SK-N-SH treated with all-trans-retinoic acid at 6 μM for 48 hours (cell line): ENCODE measurements around the gene TOM1L2.

Experiments
- RARB ChIP-seq: fragments of 250-450 bp; sonication (Bioruptor Pico); IDR thresholded peaks from 2 replicates; pipeline ENCODE4 v1.8.0; 2021; ENCODE audit warnings: mild to moderate bottlenecking, moderate library complexity
- ZFP30 ChIP-seq: fragments of 450-650 bp; formaldehyde crosslinking; IDR thresholded peaks from 2 replicates; pipeline ENCODE4 v1.5.0; 2022; ENCODE audit warnings: mild to moderate bottlenecking, moderate library complexity
- TF ChIP-seq, protein P1 (sequence below): fragments of 250-450 bp; sonication (Bioruptor Pico); IDR thresholded peaks from 2 replicates; pipeline ENCODE4 v1.5.1; 2021; ENCODE audit warnings: mild to moderate bottlenecking, moderate library complexity
- TF ChIP-seq, protein P2 (sequence below): fragments of 250-450 bp; sonication (Bioruptor Pico); IDR thresholded peaks from 2 replicates; pipeline ENCODE4 v1.5.1; 2020; ENCODE audit warnings: low read depth, mild to moderate bottlenecking, moderate library complexity

DNA sequence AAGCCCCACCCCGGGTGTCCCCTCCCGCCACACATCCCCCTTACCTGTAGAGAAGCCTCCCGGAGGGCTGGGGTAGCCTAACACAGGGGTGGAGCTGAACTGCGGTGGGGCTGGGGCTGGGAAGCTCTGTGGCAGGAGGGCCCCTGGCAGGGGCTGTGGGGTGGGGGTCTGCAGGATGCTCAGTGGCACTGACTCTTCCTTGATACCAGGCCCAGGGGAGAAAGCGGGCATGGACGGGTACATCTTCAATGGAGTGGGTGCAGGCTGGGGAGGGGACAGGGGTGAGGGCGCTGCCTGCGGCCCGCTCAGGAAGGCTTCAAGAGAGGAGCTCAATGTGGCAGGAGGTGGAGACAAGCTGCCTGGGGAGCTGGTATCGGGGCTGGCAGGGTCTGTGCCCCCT is 152.2 kb downstream of the TOM1L2 start:
- TF ChIP-seq, protein P1, sequence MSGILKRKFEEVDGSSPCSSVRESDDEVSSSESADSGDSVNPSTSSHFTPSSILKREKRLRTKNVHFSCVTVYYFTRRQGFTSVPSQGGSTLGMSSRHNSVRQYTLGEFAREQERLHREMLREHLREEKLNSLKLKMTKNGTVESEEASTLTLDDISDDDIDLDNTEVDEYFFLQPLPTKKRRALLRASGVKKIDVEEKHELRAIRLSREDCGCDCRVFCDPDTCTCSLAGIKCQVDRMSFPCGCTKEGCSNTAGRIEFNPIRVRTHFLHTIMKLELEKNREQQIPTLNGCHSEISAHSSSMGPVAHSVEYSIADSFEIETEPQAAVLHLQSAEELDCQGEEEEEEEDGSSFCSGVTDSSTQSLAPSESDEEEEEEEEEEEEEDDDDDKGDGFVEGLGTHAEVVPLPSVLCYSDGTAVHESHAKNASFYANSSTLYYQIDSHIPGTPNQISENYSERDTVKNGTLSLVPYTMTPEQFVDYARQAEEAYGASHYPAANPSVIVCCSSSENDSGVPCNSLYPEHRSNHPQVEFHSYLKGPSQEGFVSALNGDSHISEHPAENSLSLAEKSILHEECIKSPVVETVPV (CRISPR knock-in tag): no peak
- TF ChIP-seq RARB (CRISPR knock-in tag) (no peak), ZFP30 (no peak)
- TF ChIP-seq, protein P2, sequence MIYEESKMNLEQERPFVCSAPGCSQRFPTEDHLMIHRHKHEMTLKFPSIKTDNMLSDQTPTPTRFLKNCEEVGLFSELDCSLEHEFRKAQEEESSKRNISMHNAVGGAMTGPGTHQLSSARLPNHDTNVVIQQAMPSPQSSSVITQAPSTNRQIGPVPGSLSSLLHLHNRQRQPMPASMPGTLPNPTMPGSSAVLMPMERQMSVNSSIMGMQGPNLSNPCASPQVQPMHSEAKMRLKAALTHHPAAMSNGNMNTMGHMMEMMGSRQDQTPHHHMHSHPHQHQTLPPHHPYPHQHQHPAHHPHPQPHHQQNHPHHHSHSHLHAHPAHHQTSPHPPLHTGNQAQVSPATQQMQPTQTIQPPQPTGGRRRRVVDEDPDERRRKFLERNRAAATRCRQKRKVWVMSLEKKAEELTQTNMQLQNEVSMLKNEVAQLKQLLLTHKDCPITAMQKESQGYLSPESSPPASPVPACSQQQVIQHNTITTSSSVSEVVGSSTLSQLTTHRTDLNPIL (CRISPR knock-in tag): no peak
